SIG-M5 treated with dmso at 0.1 percent for 504 hours (cell line): ENCODE results near the gene TSHZ2.
"Not testable (repeated sequence)": the region's sequence is repeated elsewhere in the genome, so short reads cannot be mapped to it uniquely, and the experiment has no call there.

ENCODE experiments used
- DNase-seq: peaks from one replicate; lab custom pipeline; 2025; ENCODE audit not compliant: unreplicated experiment; lab: John Stamatoyannopoulos, UW

Gene TSHZ2

DNA sequence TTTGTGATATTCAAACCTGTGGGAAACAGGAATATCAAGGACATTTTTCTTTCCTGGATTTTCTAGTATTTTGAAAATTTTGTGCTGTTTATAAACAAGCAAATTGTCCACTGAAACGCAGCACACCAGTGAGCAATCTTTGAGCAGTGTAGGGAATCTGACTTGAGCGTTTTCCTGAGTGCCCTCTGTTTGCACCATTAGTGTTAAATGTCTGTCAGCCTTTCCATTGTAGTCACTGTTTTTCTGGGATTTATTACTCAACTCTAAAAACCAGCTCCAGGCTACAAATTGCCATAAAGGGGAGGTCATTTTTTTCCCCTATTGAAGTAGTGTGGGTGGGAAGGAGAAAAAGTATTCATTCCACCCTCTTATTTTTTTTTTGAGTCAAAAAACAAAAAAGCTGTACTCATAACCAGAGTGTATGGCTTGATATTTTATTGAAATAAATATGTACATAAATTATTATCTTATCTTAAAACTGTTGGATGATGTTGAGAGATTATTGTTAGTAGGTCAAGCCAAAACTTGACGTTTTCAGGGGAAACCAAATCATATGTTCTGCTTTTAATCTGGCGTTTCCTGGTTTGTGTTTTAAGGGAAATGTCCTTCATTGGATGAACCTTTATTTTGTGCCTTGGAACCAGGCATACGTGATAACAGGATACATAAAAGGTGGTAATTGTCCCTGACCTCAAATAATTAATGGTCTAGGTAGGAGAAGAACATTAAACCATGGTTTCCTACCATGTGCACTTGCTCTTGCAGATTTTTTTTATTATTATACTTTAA lies 51.8 kb downstream of the TSHZ2 start:
- no peak for DNase-seq

DNA sequence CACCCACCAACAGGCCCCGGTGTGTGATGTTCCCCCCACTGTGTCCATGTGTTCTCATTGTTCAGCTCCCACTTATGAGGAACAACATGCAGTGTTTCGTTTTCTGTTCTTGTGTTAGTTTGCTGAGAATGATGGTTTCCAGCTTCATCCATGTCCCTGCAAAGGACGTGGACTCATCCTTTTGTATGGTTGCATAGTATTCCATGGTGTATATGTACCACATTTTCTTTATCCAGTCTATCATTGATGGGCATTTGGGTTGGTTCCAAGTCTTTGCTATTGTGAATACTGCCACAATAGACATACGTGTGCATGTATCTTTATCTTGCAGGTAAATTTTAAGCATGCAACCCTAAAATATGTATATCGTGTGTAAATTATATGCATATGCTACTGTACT lies 52.5 kb downstream of the TSHZ2 start:
- DNase-seq: not testable (repeated sequence)

GRCh38 chr20:53027089-53027488 lies 54.9 kb downstream of the TSHZ2 start:
- DNase-seq: no peak

DNA sequence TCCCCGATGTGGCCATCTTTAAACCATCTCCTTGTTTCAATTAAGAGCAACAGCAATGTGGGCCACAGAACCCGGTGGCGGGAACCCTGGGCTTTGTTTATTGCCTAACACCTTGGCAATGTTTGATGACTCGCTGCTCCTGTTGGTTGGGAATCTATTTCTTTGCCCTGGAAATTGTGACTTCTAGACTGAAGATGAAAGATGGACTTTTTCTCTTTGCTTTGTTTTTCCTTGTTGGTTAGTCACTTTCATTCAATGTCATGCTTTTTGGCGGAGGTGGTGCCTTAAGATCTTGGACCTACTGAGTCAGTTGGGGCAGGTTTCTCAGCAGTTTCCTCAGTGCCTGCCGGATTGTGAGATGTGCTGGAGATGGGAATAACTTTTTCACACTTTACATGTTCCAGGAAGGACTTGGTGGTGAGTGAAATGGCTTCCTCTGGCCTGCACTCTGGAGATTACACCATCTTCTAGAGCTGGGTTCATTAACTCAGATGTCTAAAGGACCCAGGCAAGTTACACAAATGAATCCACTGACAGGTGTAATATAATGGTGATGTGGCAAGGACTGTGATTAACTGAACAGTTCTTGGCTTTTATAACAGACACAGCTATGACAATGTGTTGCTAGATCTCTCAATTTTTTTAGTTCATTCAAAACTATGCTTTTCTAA lies 56.3 kb downstream of the TSHZ2 start:
- no peak for DNase-seq

DNA sequence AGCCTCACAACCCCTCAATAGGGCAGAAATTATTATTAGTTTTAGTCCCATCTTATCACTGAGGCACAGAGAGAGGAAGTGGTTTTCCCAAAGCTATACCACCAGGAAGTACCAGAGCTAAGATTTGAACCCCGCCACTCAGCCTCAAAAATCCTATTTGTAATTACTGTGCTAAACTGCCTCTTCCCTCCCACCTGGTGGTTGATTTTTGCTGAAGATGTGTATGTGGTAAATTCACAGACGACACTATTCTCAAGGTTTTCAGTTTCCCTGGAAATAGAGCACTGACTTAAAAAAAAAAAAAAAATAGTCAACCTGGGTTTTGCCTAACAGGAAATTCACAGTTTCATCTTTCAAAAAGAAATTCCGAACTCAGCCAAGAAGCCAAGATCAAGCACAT lies 57.9 kb downstream of the TSHZ2 start:
- no peak for DNase-seq

- no peak for DNase-seq
Measured at GRCh38 chr20:53032046-53032445, 59.9 kb downstream of the TSHZ2 start.

DNA sequence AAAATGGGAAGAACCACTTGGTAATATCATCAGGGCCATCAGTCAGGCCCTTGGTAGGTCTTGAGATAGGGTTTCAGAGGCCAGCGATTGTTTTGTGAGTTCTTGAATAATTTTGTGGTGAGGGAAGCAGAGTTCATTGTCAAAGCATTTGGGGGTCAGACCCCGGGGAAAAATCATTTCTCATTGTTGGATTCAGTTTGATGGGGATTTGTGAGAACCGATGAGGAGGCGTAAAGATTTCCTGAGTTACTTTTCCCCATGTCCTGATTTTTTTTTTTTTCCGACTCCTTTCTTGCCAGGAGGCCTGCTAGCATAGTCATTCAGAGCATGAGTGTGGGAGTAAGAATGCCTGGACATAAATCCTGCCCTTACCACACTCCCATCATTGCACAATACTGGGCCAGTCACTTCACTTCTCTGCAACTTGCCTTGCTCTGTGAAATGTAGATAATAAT lies 60.3 kb downstream of the TSHZ2 start:
- DNase-seq: no peak

GRCh38 chr20:53033176-53033575 lies 61.0 kb downstream of the TSHZ2 start:
- no peak for DNase-seq

- no peak for DNase-seq
Measured at GRCh38 chr20:53034899-53035298, 62.7 kb downstream of the TSHZ2 start.

- DNase-seq: no peak
Measured at GRCh38 chr20:53036992-53037391, 64.8 kb downstream of the TSHZ2 start.

DNA sequence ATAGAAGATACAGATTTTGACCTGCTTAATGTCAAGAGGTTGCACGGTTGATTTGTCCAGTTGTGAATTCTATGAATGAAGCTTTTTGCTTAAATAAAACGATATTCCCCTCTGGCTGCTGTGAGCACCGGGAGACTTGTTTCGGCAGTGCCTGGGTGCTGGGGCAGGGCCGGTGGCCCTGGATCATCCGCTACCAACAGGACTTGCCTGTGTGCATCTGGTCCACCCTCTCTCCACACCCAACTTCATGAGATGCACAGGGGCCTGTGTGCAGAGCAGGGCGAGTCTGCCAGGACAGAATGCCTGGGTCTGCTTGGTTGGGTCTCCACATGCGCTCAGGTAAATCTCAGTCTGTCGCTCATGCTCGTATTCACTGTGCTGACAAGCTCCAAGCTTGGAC lies 65.5 kb downstream of the TSHZ2 start:
- DNase-seq: no peak

- DNase-seq: no peak
Measured at GRCh38 chr20:53038299-53038698, 66.1 kb downstream of the TSHZ2 start.

DNA sequence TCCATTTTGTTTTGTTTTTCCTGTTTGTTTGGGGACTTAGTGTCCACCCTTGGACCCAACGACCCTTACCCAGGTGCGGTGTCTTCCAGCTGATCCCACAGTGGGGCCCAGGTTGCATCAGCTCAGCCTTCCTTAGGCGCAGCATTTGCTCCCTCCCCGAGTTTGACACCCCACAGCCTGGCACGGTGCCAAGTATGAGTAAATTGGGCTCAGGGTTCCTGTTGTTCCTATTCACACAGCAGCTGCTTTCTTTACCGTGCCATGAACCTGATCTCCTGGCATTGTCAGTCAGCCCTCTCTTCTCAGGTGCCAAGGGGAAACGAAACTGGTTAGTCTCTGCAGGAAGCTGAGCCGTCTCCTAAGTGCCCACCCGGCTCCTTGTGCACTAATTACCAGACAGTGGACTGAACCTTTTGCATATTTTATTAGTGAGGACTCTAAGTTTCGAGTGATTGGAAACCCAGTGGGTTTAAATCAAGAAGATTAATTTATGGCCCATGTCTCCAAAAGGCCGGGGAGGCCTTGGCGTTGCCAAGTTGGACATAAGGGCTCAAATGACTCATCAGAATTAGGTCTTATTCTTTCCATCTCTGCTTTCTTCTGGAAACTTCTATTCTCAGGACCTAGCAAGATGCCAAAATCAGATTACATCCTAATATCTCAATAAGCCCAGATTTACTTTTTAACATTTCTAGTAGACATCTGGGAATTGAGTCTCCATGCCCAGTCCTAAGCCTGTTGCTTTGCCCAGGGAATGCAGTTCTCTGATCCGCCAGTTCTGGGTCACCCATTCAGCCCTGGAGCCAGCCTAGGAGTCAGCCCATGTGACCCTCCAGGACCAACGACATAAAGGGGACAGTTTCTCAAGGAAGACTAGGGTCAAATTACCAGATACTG lies 68.8 kb downstream of the TSHZ2 start:
- DNase-seq: no peak

GRCh38 chr20:53042521-53042920 lies 70.4 kb downstream of the TSHZ2 start:
- no peak for DNase-seq

DNA sequence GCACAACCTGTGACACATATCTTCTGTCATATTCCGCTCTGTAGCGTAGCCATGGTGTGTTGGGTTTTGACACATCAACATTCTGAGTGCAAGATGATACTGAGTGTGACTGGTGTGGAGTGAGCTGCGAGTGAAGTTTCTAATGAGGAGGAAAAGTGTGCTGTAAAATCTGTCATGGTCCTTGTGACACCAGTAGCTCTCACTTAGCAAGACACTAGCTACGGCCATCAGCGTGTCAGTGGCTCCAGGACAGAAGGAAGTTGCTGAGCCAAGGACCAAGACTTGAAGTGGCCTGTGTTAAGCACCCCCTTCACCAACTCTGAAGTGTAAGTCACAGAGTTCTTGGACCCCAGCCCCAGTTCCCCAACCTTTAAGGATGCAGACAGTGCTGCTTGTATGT lies 72.1 kb downstream of the TSHZ2 start:
- DNase-seq: no peak

- DNase-seq: no peak
Measured at GRCh38 chr20:53045941-53046340, 73.8 kb downstream of the TSHZ2 start.

GRCh38 chr20:53047203-53047602 lies 75.0 kb downstream of the TSHZ2 start:
- no peak for DNase-seq

DNA sequence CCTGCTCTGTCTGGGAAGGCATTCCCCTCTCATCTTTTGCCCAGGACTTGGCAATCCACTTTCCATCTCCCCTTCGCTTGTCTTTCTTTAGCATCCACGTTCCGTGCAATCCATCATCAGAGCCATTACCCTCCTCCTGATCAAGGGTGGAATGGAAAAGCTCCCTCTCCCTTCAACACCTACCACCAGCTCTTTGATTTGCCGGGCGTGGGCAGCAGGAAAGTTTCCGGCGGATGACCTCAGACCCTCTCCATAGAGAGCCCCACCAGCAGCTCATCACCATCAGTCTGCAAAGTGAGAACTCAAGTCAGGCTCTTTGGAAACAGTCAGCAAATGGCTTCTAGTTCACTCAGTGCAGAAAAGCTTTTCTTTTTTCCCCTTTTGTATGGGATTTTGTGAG lies 76.2 kb downstream of the TSHZ2 start:
- DNase-seq: no peak

DNA sequence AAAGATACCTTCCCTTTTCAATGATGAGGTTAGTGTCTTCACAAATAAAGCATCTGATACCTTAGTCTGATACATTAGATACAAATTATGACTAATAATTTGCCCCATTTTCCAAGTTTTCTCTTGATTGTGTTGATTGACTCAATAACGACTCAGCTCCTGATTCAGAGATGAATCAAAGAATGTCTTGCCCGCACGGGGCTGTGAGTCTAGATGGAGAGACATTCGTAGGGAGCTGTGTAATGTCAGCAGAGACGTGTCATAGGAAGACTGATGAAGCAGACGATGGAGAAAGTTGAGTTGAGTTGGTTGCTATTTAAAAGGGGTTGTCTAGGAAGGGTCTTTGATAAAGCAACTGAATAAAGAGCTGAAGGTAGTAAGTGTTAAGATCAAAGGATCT lies 78.2 kb downstream of the TSHZ2 start:
- no peak for DNase-seq

GRCh38 chr20:53052380-53052779 lies 80.2 kb downstream of the TSHZ2 start:
- DNase-seq: no peak

- DNase-seq: no peak
Measured at GRCh38 chr20:53053595-53053994, 81.4 kb downstream of the TSHZ2 start.
